K562 (cell line): ENCODE measurements around the gene PHACTR2. TPM values are rescaled to one million over a fixed set of nuclear protein-coding genes. Genes with fewer than 3 reads are reported as not detected.

Experiments
- ETV6 ChIP-seq, 3 experiments: fragments of 150-350 bp in 1 of 3; sonication (generic) in 1 of 3; formaldehyde crosslinking in 1 of 3; IDR thresholded peaks; 2 replicates each; pipeline versions ENCODE4 v1.6.1 to v1.8.0; 2014 to 2022; ENCODE audit warnings: borderline replicate concordance in 2 of 3, low read depth in 2 of 3, antibody characterized with exemption in 1 of 3, low read length in 1 of 3, mild to moderate bottlenecking in 1 of 3, missing genetic modification reagents in 1 of 3
- IRF2 ChIP-seq: sonication (generic); formaldehyde crosslinking; IDR thresholded peaks from 2 replicates; pipeline ENCODE4 v1.8.1; 2022; ENCODE audit warnings: mild to moderate bottlenecking, missing genetic modification reagents
- MAFF ChIP-seq: IDR thresholded peaks from 2 replicates; pipeline ENCODE4 v1.6.1; 2012; ENCODE audit warnings: low read length, improper control_type of control experiment
- MXI1 ChIP-seq: IDR thresholded peaks from 2 replicates; pipeline ENCODE4 v1.6.1; 2011; ENCODE audit warnings: low read depth, mild to moderate bottlenecking, improper control_type of control experiment, low read length
- NFE2 ChIP-seq: IDR thresholded peaks from 2 replicates; pipeline ENCODE4 v1.6.1; 2014; ENCODE audit warnings: antibody characterized with exemption, low read depth
- NR2C2 ChIP-seq, 2 experiments: fragments of 200-800 bp in 1 of 2; sonication (Bioruptor generic) in 1 of 2; sonication (generic) in 1 of 2; formaldehyde crosslinking in 1 of 2; IDR thresholded peaks; 2 replicates each; pipeline versions ENCODE4 v1.6.1 to v1.8.0; 2016 to 2022; ENCODE audit warnings: mild to moderate bottlenecking in 1 of 2, missing compliant biosample characterization in 1 of 2, missing genetic modification characterization in 1 of 2, missing genetic modification reagents in 1 of 2
- PURB ChIP-seq: sonication (generic); formaldehyde crosslinking; IDR thresholded peaks from 2 replicates; pipeline ENCODE4 v1.9.0; 2021; ENCODE audit warnings: low read depth, mild to moderate bottlenecking, missing genetic modification reagents
- RNF219 ChIP-seq: fragments of 250-450 bp; sonication (Bioruptor Pico); IDR thresholded peaks from 2 replicates; pipeline ENCODE4 v1.5.0; 2022; ENCODE audit warnings: mild to moderate bottlenecking
- SIN3A ChIP-seq, 2 experiments: fragments of 150-350 bp in 1 of 2; IDR thresholded peaks; 2 replicates each; pipeline ENCODE4 v1.6.1; 2011 to 2016; ENCODE audit warnings: borderline replicate concordance in 2 of 2, low read depth in 2 of 2, low read length in 2 of 2, mild to moderate bottlenecking in 2 of 2, moderate library complexity in 2 of 2; ENCODE audit not compliant: control insufficient read depth in 1 of 2
- SMAD1 ChIP-seq: fragments of 150-350 bp; IDR thresholded peaks from 2 replicates; pipeline ENCODE4 v1.6.1; 2014; ENCODE audit warnings: low read length, low read depth; ENCODE audit not compliant: partially characterized antibody
- SMARCA5 ChIP-seq: fragments of 450-650 bp; IDR thresholded peaks from 2 replicates; pipeline ENCODE4 v1.6.1; 2016
- SUPT5H ChIP-seq: fragments of 450-650 bp; IDR thresholded peaks from 2 replicates; pipeline ENCODE4 v1.6.1; 2016
- ZNF134 ChIP-seq: fragments of 250-450 bp; sonication (Bioruptor Pico); conservative IDR thresholded peaks from 2 replicates; pipeline ENCODE4 v1.4.0; 2020
- ZNF316 ChIP-seq: fragments of 450-650 bp; IDR thresholded peaks from 2 replicates; pipeline ENCODE4 v1.6.1; 2016
- ZSCAN32 ChIP-seq: fragments of 450-650 bp; formaldehyde crosslinking; IDR thresholded peaks from 2 replicates; pipeline ENCODE4 v1.4.0; 2020; ENCODE audit warnings: mild to moderate bottlenecking, moderate library complexity
- polyA plus RNA-seq, 8 experiments: library from polyadenylated mRNA; depleted of rRNA in 4 of 8; stranded (reverse) in 5 of 8; unstranded in 3 of 8; fragments of >200 nt; fragmentation: Nextera tagmentation in 2 of 8; fragmentation: Illumina TruSeq in 1 of 8; extraction: Ambion mirVana in 2 of 8; extraction: Trizol in 1 of 8; gene quantifications; 2 replicates each; pipeline versions ENCODE4 v1.2.1 to v1.2.3, GENCODE V29; 2011 to 2014; ENCODE audit warnings: inconsistent platforms in 1 of 8, missing spikeins in 1 of 8
- total RNA-seq, 7 experiments: library from RNA; depleted of rRNA in 6 of 7; stranded (reverse); fragments of >200 nt in 6 of 7; fragmentation: Illumina TruSeq in 2 of 7; extraction: Trizol in 2 of 7; gene quantifications; 2 replicates each; pipeline versions ENCODE4 v1.2.1 to v1.2.3, GENCODE V29; 2011 to 2021; ENCODE audit warnings: low replicate concordance in 1 of 7
- TF ChIP-seq, protein P1 (sequence below), 2 experiments: fragments of 450-650 bp; IDR thresholded peaks; 2 replicates each; pipeline ENCODE4 v1.6.1; 2016; ENCODE audit warnings: mild to moderate bottlenecking in 2 of 2, borderline replicate concordance in 1 of 2, low read depth in 1 of 2, moderate library complexity in 1 of 2
- TF ChIP-seq, protein P2 (sequence below): fragments of 250-450 bp; sonication (Bioruptor Pico); IDR thresholded peaks from 2 replicates; pipeline ENCODE4 v1.6.1; 2021; ENCODE audit warnings: mild to moderate bottlenecking

The PHACTR2 gene
- total and polyA plus RNA-seq, 9 of the 15 experiments (the other 6 are each of a cell fraction or from before 2014, with no cell fraction given), result 5.3 to 52.5 (median 22.9) TPM

GRCh38 chr6:143732536-143732935 lies 54.8 kb downstream of the PHACTR2 start (continued):
- TF ChIP-seq, protein P1, sequence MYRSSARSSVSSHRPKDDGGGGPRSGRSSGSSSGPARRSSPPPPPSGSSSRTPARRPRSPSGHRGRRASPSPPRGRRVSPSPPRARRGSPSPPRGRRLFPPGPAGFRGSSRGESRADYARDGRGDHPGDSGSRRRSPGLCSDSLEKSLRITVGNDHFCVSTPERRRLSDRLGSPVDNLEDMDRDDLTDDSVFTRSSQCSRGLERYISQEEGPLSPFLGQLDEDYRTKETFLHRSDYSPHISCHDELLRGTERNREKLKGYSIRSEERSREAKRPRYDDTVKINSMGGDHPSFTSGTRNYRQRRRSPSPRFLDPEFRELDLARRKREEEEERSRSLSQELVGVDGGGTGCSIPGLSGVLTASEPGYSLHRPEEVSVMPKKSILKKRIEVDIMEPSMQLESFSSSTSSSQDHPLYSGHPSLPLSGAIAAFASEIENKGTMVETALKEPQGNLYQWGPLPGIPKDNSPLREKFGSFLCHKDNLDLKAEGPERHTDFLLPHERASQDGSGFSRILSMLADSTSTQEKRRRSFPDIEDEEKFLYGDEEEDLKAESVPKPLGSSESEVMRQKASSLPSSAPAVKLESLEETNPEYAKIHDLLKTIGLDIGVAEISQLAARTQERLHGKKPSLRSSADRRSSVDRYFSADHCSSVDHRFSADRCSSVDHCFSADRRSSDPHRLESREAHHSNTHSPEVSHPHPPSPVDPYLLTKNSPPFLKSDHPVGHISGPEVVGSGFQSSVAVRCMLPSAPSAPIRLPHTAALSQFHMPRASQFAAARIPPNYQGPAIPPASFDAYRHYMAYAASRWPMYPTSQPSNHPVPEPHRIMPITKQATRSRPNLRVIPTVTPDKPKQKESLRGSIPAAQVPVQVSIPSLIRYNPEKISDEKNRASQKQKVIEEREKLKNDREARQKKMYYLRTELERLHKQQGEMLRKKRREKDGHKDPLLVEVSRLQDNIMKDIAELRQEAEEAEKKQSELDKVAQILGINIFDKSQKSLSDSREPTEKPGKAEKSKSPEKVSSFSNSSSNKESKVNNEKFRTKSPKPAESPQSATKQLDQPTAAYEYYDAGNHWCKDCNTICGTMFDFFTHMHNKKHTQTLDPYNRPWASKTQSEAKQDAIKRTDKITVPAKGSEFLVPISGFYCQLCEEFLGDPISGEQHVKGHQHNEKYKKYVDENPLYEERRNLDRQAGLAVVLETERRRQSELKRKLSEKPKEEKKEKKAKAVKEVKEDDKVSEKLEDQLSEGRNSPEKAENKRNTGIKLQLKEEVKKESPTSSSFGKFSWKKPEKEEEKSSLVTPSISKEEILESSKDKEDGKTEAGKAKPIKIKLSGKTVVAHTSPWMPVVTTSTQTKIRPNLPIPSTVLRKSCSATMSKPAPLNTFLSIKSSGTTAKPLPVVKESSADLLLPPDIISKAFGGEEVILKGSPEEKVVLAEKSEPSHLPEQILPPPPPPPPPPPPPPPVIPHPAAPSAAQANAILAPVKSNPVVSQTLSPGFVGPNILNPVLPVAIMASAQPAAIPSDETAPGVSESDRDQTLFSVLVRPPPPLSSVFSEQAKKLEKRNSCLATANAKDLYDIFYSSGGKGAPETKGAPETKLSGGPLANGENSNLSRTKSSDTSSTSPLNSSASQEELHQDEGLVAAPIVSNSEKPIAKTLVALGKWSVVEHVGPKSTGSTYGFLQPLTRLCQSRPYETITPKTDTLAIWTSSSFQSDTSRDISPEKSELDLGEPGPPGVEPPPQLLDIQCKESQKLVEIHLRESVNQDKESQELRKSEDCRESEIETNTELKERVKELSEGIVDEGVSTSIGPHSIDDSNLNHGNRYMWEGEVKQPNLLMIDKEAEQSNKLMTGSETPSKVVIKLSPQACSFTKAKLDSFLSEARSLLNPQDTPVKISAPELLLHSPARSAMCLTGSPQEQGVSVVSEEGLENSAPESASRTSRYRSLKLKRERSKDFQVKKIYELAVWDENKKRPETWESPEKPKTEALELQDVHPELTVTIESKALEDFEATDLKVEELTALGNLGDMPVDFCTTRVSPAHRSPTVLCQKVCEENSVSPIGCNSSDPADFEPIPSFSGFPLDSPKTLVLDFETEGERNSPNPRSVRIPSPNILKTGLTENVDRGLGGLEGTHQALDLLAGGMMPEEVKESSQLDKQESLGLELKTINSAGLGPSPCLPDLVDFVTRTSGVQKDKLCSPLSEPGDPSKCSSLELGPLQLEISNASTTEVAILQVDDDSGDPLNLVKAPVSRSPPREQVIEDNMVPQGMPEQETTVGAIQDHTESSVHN (IDR thresholded peaks at IDR 0.05; ENCODE audit: borderline replicate concordance in 1 of 2, low read depth in 1 of 2), result no peak
- no peak for TF ChIP-seq ETV6 (IDR thresholded peaks at IDR 0.05; ENCODE audit: borderline replicate concordance in 1 of 2, low read depth in 2 of 2, low read length in 1 of 2)
- TF ChIP-seq ETV6 (CRISPR knock-in tag; IDR thresholded peaks at IDR 0.05; ENCODE audit: borderline replicate concordance), result no peak
- no peak for TF ChIP-seq RNF219 (CRISPR knock-in tag)
- TF ChIP-seq, protein P2, sequence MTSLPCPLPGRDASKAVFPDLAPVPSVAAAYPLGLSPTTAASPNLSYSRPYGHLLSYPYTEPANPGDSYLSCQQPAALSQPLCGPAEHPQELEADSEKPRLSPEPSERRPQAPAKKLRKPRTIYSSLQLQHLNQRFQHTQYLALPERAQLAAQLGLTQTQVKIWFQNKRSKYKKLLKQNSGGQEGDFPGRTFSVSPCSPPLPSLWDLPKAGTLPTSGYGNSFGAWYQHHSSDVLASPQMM (CRISPR knock-in tag), result no peak
- TF ChIP-seq PURB (CRISPR knock-in tag), result no peak
- no peak for TF ChIP-seq SIN3A (IDR thresholded peaks at IDR 0.05; ENCODE audit: borderline replicate concordance in 2 of 2, control insufficient read depth in 1 of 2, low read depth in 2 of 2, low read length in 2 of 2)
- TF ChIP-seq SMAD1, result no peak
- TF ChIP-seq MAFF, result peak; percentile 26; the same call in 1 of the 2 replicates
- no peak for TF ChIP-seq NR2C2 (CRISPR knock-in tag; IDR thresholded peaks at IDR 0.05)
- no peak for TF ChIP-seq NR2C2 (tag; IDR thresholded peaks at IDR 0.05)
- TF ChIP-seq ZNF134 (CRISPR knock-in tag), result no peak
- TF ChIP-seq ZNF316, result peak; percentile 34; the same call in 1 of the 2 replicates
- no peak for TF ChIP-seq ZSCAN32 (CRISPR knock-in tag)
- TF ChIP-seq SUPT5H, result no peak
- TF ChIP-seq NFE2, result peak; percentile 70
- TF ChIP-seq IRF2 (CRISPR knock-in tag), result no peak
- no peak for TF ChIP-seq MXI1
- no peak for TF ChIP-seq SMARCA5
